Measurements from ENCODE around the gene CERS1. TPM values are rescaled to one million over a fixed set of nuclear protein-coding genes. Genes with fewer than 3 reads are reported as not detected.

Gene CERS1
- total and polyA plus RNA-seq, 4 donors = 0.28 TPM; not detected in 3

DNA sequence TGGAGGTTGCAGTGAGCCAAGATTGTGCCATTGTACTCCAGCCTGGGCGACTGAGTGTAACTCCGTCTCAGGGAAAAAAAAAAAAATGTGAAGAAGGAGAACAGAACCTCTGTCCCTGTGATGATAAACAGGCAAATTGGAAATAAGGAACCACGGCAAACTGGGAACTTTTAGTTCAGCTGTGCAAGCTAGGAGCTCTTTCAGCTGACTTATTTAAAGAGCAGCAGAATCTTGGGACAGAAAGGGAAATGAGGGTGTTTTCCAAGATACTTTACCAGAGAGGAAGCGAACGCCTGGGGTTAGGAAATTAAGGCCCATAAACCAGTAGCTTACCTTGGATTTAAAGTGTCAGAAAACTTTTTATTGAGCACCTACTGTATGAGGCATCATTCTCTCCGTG, 67.2 kb downstream of the CERS1 start (continued):
- TF ChIP-seq, protein P1, sequence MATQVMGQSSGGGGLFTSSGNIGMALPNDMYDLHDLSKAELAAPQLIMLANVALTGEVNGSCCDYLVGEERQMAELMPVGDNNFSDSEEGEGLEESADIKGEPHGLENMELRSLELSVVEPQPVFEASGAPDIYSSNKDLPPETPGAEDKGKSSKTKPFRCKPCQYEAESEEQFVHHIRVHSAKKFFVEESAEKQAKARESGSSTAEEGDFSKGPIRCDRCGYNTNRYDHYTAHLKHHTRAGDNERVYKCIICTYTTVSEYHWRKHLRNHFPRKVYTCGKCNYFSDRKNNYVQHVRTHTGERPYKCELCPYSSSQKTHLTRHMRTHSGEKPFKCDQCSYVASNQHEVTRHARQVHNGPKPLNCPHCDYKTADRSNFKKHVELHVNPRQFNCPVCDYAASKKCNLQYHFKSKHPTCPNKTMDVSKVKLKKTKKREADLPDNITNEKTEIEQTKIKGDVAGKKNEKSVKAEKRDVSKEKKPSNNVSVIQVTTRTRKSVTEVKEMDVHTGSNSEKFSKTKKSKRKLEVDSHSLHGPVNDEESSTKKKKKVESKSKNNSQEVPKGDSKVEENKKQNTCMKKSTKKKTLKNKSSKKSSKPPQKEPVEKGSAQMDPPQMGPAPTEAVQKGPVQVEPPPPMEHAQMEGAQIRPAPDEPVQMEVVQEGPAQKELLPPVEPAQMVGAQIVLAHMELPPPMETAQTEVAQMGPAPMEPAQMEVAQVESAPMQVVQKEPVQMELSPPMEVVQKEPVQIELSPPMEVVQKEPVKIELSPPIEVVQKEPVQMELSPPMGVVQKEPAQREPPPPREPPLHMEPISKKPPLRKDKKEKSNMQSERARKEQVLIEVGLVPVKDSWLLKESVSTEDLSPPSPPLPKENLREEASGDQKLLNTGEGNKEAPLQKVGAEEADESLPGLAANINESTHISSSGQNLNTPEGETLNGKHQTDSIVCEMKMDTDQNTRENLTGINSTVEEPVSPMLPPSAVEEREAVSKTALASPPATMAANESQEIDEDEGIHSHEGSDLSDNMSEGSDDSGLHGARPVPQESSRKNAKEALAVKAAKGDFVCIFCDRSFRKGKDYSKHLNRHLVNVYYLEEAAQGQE (IDR thresholded peaks at IDR 0.05) = no peak
- TF ChIP-seq, protein P2, sequence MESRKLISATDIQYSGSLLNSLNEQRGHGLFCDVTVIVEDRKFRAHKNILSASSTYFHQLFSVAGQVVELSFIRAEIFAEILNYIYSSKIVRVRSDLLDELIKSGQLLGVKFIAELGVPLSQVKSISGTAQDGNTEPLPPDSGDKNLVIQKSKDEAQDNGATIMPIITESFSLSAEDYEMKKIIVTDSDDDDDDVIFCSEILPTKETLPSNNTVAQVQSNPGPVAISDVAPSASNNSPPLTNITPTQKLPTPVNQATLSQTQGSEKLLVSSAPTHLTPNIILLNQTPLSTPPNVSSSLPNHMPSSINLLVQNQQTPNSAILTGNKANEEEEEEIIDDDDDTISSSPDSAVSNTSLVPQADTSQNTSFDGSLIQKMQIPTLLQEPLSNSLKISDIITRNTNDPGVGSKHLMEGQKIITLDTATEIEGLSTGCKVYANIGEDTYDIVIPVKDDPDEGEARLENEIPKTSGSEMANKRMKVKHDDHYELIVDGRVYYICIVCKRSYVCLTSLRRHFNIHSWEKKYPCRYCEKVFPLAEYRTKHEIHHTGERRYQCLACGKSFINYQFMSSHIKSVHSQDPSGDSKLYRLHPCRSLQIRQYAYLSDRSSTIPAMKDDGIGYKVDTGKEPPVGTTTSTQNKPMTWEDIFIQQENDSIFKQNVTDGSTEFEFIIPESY (IDR thresholded peaks at IDR 0.05) = no peak
- TF ChIP-seq EGR1 (IDR thresholded peaks at IDR 0.05; ENCODE audit: low read depth in 2 of 2) = no peak

Other genes starting within 250 kb of the CERS1 start
- gene CRTC1, start 212.5 kb downstream of the CERS1 start, total RNA-seq = 1 to 10 TPM; 1.5 to 2.2 TPM
- 1 to 10 TPM; 1.5 to 3.5 TPM for gene CRTC1, start 212.5 kb downstream of the CERS1 start, polyA plus RNA-seq
- gene COMP, start 104.9 kb downstream of the CERS1 start, total RNA-seq = under 1 TPM in 1 of 2 donors, not detected in 1; 0.17 TPM
- under 1 TPM in 1 of 2 donors, not detected in 1; 0.03 TPM for gene COMP, start 104.9 kb downstream of the CERS1 start, polyA plus RNA-seq
- 10 to 100 TPM; 45.1 to 51.0 TPM for gene UPF1, start 64.2 kb downstream of the CERS1 start, total RNA-seq
- 10 to 100 TPM in 1 of 2 donors, 1 to 10 TPM in 1; 5.7 to 25.4 TPM for gene UPF1, start 64.2 kb downstream of the CERS1 start, polyA plus RNA-seq
- gene COPE, start 23.2 kb upstream of the CERS1 start, total RNA-seq = 100 to 1,000 TPM; 103 to 141 TPM
- gene COPE, start 23.2 kb upstream of the CERS1 start, polyA plus RNA-seq = 100 to 1,000 TPM; 143 to 204 TPM
- 10 to 100 TPM; 25.6 to 32.9 TPM for gene DDX49, start 23.6 kb upstream of the CERS1 start, total RNA-seq
- 10 to 100 TPM; 13.2 to 36.1 TPM for gene DDX49, start 23.6 kb upstream of the CERS1 start, polyA plus RNA-seq
- gene HOMER3, start 45.1 kb upstream of the CERS1 start, total RNA-seq = 1 to 10 TPM; 3.0 to 5.4 TPM
- 1 to 10 TPM in 1 of 2 donors, under 1 TPM in 1; 0.18 to 3.9 TPM for gene HOMER3, start 45.1 kb upstream of the CERS1 start, polyA plus RNA-seq
- gene SUGP2, start 137.4 kb upstream of the CERS1 start, total RNA-seq = 10 to 100 TPM; 18.7 to 29.0 TPM
- gene SUGP2, start 137.4 kb upstream of the CERS1 start, polyA plus RNA-seq = 10 to 100 TPM in 1 of 2 donors, 1 to 10 TPM in 1; 9.6 to 19.7 TPM
- gene ARMC6, start 137.4 kb upstream of the CERS1 start, total RNA-seq = 10 to 100 TPM; 28.7 to 31.2 TPM
- gene ARMC6, start 137.4 kb upstream of the CERS1 start, polyA plus RNA-seq = 10 to 100 TPM; 23.9 to 38.3 TPM
- gene SLC25A42, start 167.8 kb upstream of the CERS1 start, total RNA-seq = 10 to 100 TPM; 24.7 to 79.7 TPM
- gene SLC25A42, start 167.8 kb upstream of the CERS1 start, polyA plus RNA-seq = 10 to 100 TPM; 40.7 to 89.6 TPM
- gene TMEM161A, start 242.3 kb upstream of the CERS1 start, total RNA-seq = 10 to 100 TPM; 13.1 to 22.7 TPM
- 10 to 100 TPM; 25.3 to 27.1 TPM for gene TMEM161A, start 242.3 kb upstream of the CERS1 start, polyA plus RNA-seq